GM23338 (cell line): Measurements from ENCODE around the gene COL26A1. TPM values are rescaled to one million over a fixed set of nuclear protein-coding genes. Genes with fewer than 3 reads are reported as not detected.

Experiments
- ATAC-seq: fragments of 200-7000 bp; cut with Tn5 transposase; 3 replicates; pipeline ENCODE4 v1.9.1; 2020
- DNase-seq: peaks from one replicate; pipeline ENCODE4 v3.0.0-alpha.2; 2015; ENCODE audit warnings: low spot score
- H2AFZ ChIP-seq: fragments of 200-600 bp; sonication (generic); 2 replicates; pipeline ENCODE4 v1.8.0; 2016; ENCODE audit warnings: antibody characterized with exemption, mild to moderate bottlenecking, moderate library complexity
- H3F3A ChIP-seq: fragments of 200-600 bp; sonication (generic); replicated peaks from 2 replicates; pipeline ENCODE4 v1.8.0; 2017; ENCODE audit warnings: antibody characterized with exemption, mixed run types, low read depth
- H3K27ac ChIP-seq: fragments of 200-600 bp; sonication (generic); 2 replicates; pipeline ENCODE4 v1.6.1; 2016; ENCODE audit warnings: low read depth
- H3K27me3 ChIP-seq: fragments of 200-600 bp; sonication (generic); 2 replicates; pipeline ENCODE4 v1.8.0; 2016; ENCODE audit warnings: mild to moderate bottlenecking, mixed run types, moderate library complexity; ENCODE audit not compliant: insufficient read depth
- H3K36me3 ChIP-seq: fragments of 200-600 bp; sonication (generic); 2 replicates; pipeline ENCODE4 v1.8.0; 2016; ENCODE audit warnings: mild to moderate bottlenecking; ENCODE audit not compliant: insufficient read depth
- H3K4me1 ChIP-seq: fragments of 200-600 bp; sonication (generic); 2 replicates; pipeline ENCODE4 v1.8.0; 2016; ENCODE audit warnings: mild to moderate bottlenecking, moderate library complexity; ENCODE audit not compliant: insufficient read depth
- H3K4me2 ChIP-seq: fragments of 200-600 bp; sonication (generic); 2 replicates; pipeline ENCODE4 v1.7.1; 2017; ENCODE audit warnings: mixed run types
- H3K4me3 ChIP-seq: fragments of 200-600 bp; sonication (generic); 2 replicates; pipeline ENCODE4 v1.6.1; 2016; ENCODE audit warnings: mixed run types
- H3K79me2 ChIP-seq: fragments of 200-600 bp; sonication (generic); replicated peaks from 2 replicates; pipeline ENCODE4 v1.8.0; 2017; ENCODE audit warnings: mild to moderate bottlenecking; ENCODE audit not compliant: insufficient read depth
- H3K9me2 ChIP-seq: fragments of 200-600 bp; sonication (generic); 2 replicates; pipeline ENCODE4 v1.8.0; 2017; ENCODE audit not compliant: insufficient read depth
- H4K20me1 ChIP-seq: fragments of 200-600 bp; sonication (generic); replicated peaks from 2 replicates; pipeline ENCODE4 v1.8.0; 2017; ENCODE audit warnings: mild to moderate bottlenecking; ENCODE audit not compliant: insufficient read depth
- H3K27ac Mint-ChIP-seq: 2 replicates; pipeline ENCODE4 v1.8.0; 2020; ENCODE audit warnings: inconsistent platforms, mild to moderate bottlenecking, moderate library complexity, mixed read lengths
- H3K27me3 Mint-ChIP-seq: 3 replicates; pipeline ENCODE4 v1.8.0; 2022; ENCODE audit warnings: low read depth, mild to moderate bottlenecking, moderate library complexity, mixed read lengths, inconsistent platforms; ENCODE audit not compliant: insufficient read depth, poor library complexity
- H3K36me3 Mint-ChIP-seq: 3 replicates; pipeline ENCODE4 v1.8.0; 2021; ENCODE audit warnings: low read depth, mild to moderate bottlenecking, inconsistent platforms, moderate library complexity, mixed read lengths
- H3K4me1 Mint-ChIP-seq: 3 replicates; pipeline ENCODE4 v1.8.0; 2020; ENCODE audit warnings: mild to moderate bottlenecking, inconsistent platforms, mixed read lengths
- H3K4me3 Mint-ChIP-seq: 3 replicates; pipeline ENCODE4 v1.8.0; 2021; ENCODE audit warnings: moderate library complexity, mild to moderate bottlenecking, inconsistent platforms, mixed read lengths
- H3K9me3 Mint-ChIP-seq: 3 replicates; pipeline ENCODE4 v1.8.0; 2020; ENCODE audit warnings: moderate library complexity, mild to moderate bottlenecking, inconsistent platforms, mixed read lengths
- CREB1 ChIP-seq: fragments of 250-450 bp; sonication (Bioruptor Pico); IDR thresholded peaks from 2 replicates; pipeline ENCODE4 v1.5.0; 2020; ENCODE audit warnings: low read depth, mild to moderate bottlenecking, moderate library complexity
- EZH2 ChIP-seq: fragments of 200-600 bp; sonication (generic); IDR thresholded peaks from one replicate; pipeline ENCODE4 v1.8.0; 2017; ENCODE audit warnings: antibody characterized with exemption, mild to moderate bottlenecking, low read depth; ENCODE audit not compliant: unreplicated experiment
- EZH2phosphoT487 ChIP-seq: fragments of 200-600 bp; sonication (generic); IDR thresholded peaks from one replicate; pipeline ENCODE4 v1.8.1; 2018; ENCODE audit warnings: antibody characterized with exemption; ENCODE audit not compliant: unreplicated experiment
- JUNB ChIP-seq: IDR thresholded peaks from one replicate; pipeline ENCODE4 v1.6.1; 2016; ENCODE audit warnings: antibody characterized with exemption; ENCODE audit not compliant: unreplicated experiment
- NANOG ChIP-seq: IDR thresholded peaks from 2 replicates; pipeline ENCODE4 v1.6.1; 2016; ENCODE audit warnings: antibody characterized with exemption, borderline replicate concordance
- POLR2AphosphoS5 ChIP-seq: IDR thresholded peaks from 2 replicates; pipeline ENCODE4 v1.6.1; 2016; ENCODE audit warnings: antibody characterized with exemption, low read depth
- STAT1 ChIP-seq: IDR thresholded peaks from one replicate; pipeline ENCODE4 v1.6.1; 2016; ENCODE audit warnings: antibody characterized with exemption; ENCODE audit not compliant: unreplicated experiment
- ZNF114 ChIP-seq: fragments of 250-450 bp; sonication (Bioruptor Pico); IDR thresholded peaks from 2 replicates; pipeline ENCODE4 v1.5.0; 2020; ENCODE audit warnings: mild to moderate bottlenecking, moderate library complexity
- ZNF331 ChIP-seq: fragments of 250-450 bp; sonication (Bioruptor Pico); IDR thresholded peaks from 2 replicates; pipeline ENCODE4 v1.5.0; 2020; ENCODE audit warnings: low read depth, mild to moderate bottlenecking, moderate library complexity
- polyA plus RNA-seq: library from polyadenylated mRNA; unstranded; fragments of >200 nt; fragmentation: Nextera tagmentation; extraction: Ambion mirVana; gene quantifications from 2 replicates; pipeline ENCODE4 v1.2.1, GENCODE V29; 2016
- total RNA-seq: library from RNA; depleted of rRNA; stranded (reverse); fragments of >200 nt; shearing (Covaris generic); gene quantifications from 2 replicates; pipeline ENCODE4 v1.2.3, GENCODE V29; 2014
- TF ChIP-seq, protein P1 (sequence below): IDR thresholded peaks from one replicate; pipeline ENCODE4 v1.6.1; 2018; ENCODE audit warnings: antibody characterized with exemption; ENCODE audit not compliant: unreplicated experiment
- TF ChIP-seq, protein P2 (sequence below): IDR thresholded peaks from 2 replicates; pipeline ENCODE4 v1.6.1; 2016; ENCODE audit warnings: antibody characterized with exemption
- TF ChIP-seq, protein P3 (sequence below), 2 experiments: fragments of 200-600 bp in 1 of 2; sonication (generic) in 1 of 2; conservative IDR thresholded peaks; 2 replicates each; pipeline versions ENCODE4 v1.5.1 to v1.6.1; 2016 to 2017; ENCODE audit warnings: antibody characterized with exemption in 2 of 2, low read depth in 2 of 2, mild to moderate bottlenecking in 2 of 2, moderate library complexity in 1 of 2

COL26A1 gene
- total and polyA plus RNA-seq, 2 experiments from 2014 or later = 17.8 to 55.0 TPM

DNA sequence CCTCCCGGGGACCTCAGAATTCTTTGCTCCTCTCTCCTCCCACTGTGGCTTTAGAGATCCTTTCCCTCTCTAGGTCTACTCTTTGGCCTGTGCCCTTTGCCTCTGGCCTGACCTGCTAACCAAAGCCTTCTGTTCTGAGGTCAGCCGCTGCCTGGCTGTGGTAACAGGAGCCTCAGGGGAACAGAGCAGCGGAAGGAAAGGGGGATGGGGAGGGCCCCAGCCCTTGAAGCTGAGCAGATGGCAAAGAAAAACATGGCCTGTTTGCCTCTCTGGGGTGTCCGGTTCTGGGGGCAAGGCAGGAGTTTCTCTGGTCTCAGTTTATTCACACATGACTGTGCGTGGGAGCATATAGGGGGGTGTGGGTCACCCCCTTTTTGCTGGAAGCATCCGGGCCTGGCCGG lies 28.2 kb downstream of the COL26A1 start:
- peak; percentile 71 for ATAC-seq

DNA sequence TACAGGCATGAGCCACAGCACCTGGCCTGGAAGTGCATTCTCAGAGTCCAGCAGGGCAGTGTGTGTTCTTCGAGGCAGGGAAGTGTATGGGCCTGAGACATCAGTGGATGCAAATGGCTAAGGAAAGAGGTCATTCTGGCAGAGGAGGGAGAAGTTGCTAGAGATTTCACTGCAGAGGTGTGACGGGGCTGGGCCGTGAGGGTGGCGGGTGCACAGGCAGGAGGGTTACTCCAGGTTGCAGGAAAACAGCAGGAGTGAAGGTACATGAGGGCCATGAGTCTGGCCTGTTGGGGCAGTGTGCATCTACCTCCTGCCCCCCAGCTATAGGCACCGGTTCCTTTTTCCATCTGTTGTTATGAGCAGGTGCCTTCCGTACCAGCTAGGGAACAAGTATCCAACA lies 29.3 kb downstream of the COL26A1 start:
- no peak overlapping the region for H3K4me3 ChIP-seq
- H3K27me3 ChIP-seq = no peaks in the 10 kb centered on the region
- Mint-ChIP-seq H3K9me3 (no peaks in the 10 kb centered on the region), H3K4me3 (no peak overlapping the region), H3K36me3 (peaks cover 6% of the 10 kb centered on the region), H3K27ac (peak overlapping the region; percentile 36; the same call in 1 of the 2 replicates), H3K27me3 (peaks cover 7% of the 10 kb centered on the region), H3K4me1 (peaks cover 27% of the 10 kb centered on the region)
- H3K9me2 ChIP-seq = no peaks in the 10 kb centered on the region
- peak overlapping the region; percentile 31; the same call in 1 of the 2 replicates for H3K4me2 ChIP-seq
- DNase-seq (no peak), ATAC-seq (peak; percentile 11; the same call in 2 of the 3 replicates)
- H3K79me2 ChIP-seq = peaks cover 44% of the 10 kb centered on the region
- no peaks in the 10 kb centered on the region for H3K36me3 ChIP-seq
- H3F3A ChIP-seq = no peaks in the 10 kb centered on the region
- no peaks in the 10 kb centered on the region for H4K20me1 ChIP-seq
- peaks cover 25% of the 10 kb centered on the region for H3K4me1 ChIP-seq
- peak overlapping the region; percentile 87 for H3K27ac ChIP-seq
- H2AFZ ChIP-seq = no peak overlapping the region
- TF ChIP-seq POLR2AphosphoS5 = no peak
- no peak for TF ChIP-seq NANOG
- TF ChIP-seq EZH2phosphoT487 = no peak
- TF ChIP-seq, protein P1, sequence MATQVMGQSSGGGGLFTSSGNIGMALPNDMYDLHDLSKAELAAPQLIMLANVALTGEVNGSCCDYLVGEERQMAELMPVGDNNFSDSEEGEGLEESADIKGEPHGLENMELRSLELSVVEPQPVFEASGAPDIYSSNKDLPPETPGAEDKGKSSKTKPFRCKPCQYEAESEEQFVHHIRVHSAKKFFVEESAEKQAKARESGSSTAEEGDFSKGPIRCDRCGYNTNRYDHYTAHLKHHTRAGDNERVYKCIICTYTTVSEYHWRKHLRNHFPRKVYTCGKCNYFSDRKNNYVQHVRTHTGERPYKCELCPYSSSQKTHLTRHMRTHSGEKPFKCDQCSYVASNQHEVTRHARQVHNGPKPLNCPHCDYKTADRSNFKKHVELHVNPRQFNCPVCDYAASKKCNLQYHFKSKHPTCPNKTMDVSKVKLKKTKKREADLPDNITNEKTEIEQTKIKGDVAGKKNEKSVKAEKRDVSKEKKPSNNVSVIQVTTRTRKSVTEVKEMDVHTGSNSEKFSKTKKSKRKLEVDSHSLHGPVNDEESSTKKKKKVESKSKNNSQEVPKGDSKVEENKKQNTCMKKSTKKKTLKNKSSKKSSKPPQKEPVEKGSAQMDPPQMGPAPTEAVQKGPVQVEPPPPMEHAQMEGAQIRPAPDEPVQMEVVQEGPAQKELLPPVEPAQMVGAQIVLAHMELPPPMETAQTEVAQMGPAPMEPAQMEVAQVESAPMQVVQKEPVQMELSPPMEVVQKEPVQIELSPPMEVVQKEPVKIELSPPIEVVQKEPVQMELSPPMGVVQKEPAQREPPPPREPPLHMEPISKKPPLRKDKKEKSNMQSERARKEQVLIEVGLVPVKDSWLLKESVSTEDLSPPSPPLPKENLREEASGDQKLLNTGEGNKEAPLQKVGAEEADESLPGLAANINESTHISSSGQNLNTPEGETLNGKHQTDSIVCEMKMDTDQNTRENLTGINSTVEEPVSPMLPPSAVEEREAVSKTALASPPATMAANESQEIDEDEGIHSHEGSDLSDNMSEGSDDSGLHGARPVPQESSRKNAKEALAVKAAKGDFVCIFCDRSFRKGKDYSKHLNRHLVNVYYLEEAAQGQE = no peak
- TF ChIP-seq, protein P2, sequence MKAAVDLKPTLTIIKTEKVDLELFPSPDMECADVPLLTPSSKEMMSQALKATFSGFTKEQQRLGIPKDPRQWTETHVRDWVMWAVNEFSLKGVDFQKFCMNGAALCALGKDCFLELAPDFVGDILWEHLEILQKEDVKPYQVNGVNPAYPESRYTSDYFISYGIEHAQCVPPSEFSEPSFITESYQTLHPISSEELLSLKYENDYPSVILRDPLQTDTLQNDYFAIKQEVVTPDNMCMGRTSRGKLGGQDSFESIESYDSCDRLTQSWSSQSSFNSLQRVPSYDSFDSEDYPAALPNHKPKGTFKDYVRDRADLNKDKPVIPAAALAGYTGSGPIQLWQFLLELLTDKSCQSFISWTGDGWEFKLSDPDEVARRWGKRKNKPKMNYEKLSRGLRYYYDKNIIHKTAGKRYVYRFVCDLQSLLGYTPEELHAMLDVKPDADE = no peak
- no peak for TF ChIP-seq ZNF331
- no peak for TF ChIP-seq CREB1 (CRISPR knock-in tag)
- no peak for TF ChIP-seq JUNB
- TF ChIP-seq STAT1 = no peak
- TF ChIP-seq EZH2 = no peak
- TF ChIP-seq, protein P3, sequence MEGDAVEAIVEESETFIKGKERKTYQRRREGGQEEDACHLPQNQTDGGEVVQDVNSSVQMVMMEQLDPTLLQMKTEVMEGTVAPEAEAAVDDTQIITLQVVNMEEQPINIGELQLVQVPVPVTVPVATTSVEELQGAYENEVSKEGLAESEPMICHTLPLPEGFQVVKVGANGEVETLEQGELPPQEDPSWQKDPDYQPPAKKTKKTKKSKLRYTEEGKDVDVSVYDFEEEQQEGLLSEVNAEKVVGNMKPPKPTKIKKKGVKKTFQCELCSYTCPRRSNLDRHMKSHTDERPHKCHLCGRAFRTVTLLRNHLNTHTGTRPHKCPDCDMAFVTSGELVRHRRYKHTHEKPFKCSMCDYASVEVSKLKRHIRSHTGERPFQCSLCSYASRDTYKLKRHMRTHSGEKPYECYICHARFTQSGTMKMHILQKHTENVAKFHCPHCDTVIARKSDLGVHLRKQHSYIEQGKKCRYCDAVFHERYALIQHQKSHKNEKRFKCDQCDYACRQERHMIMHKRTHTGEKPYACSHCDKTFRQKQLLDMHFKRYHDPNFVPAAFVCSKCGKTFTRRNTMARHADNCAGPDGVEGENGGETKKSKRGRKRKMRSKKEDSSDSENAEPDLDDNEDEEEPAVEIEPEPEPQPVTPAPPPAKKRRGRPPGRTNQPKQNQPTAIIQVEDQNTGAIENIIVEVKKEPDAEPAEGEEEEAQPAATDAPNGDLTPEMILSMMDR (conservative IDR thresholded peaks at IDR 0.05; ENCODE audit: low read depth in 2 of 2) = no peak
- no peak for TF ChIP-seq ZNF114 (CRISPR knock-in tag)

More for the DNA sequence above, 28.2 kb downstream of the COL26A1 start:
- TF ChIP-seq POLR2AphosphoS5 (no peak), CREB1 (CRISPR knock-in tag) (no peak), JUNB (no peak), EZH2phosphoT487 (no peak)
- TF ChIP-seq, protein P2 = no peak
- Mint-ChIP-seq H3K27me3 (peaks cover 10% of the 10 kb centered on the region), H3K4me3 (peak overlapping the region; percentile 23; the same call in 2 of the 3 replicates), H3K36me3 (peaks cover 10% of the 10 kb centered on the region; the same call in 2 of the 3 replicates), H3K9me3 (no peaks in the 10 kb centered on the region), H3K4me1 (peaks cover 31% of the 10 kb centered on the region), H3K27ac (0 out of 2 replicates have a peak overlapping the region, but pooled peaks have one; percentile 56)
- peak; percentile 67 for DNase-seq
- H3K79me2 ChIP-seq = peaks cover 44% of the 10 kb centered on the region
- H3K9me2 ChIP-seq = no peaks in the 10 kb centered on the region
- no peaks in the 10 kb centered on the region for H4K20me1 ChIP-seq
- peaks cover 32% of the 10 kb centered on the region for H3K4me1 ChIP-seq
- H3K4me2 ChIP-seq = peak overlapping the region; percentile 33; the same call in 1 of the 2 replicates
- no peak overlapping the region for H3K4me3 ChIP-seq
- H3K27me3 ChIP-seq = no peaks in the 10 kb centered on the region
- no peaks in the 10 kb centered on the region for H3K36me3 ChIP-seq
- peak overlapping the region; percentile 87 for H3K27ac ChIP-seq
- H3F3A ChIP-seq = peaks cover 7% of the 10 kb centered on the region; the same call in 1 of the 2 replicates
- H2AFZ ChIP-seq = no peak overlapping the region
